Mononuclear cell (primary cell): ENCODE results near the gene MCTP1. TPM values are rescaled to one million over a fixed set of nuclear protein-coding genes. Genes with fewer than 3 reads are reported as not detected.

Experiments
- H3K27me3 ChIP-seq: 2 replicates; pipeline ENCODE4 v1.6.0; 2011; ENCODE audit warnings: low read length, control low read depth; ENCODE audit not compliant: insufficient read depth
- H3K4me1 ChIP-seq: 2 replicates; pipeline ENCODE4 v1.5.1; 2011; ENCODE audit warnings: mild to moderate bottlenecking, low read length, control low read depth; ENCODE audit not compliant: insufficient read depth
- H3K4me3 ChIP-seq: 2 replicates; pipeline ENCODE4 v1.5.1; 2011; ENCODE audit warnings: mild to moderate bottlenecking, low read length, moderate library complexity
- H3K9me3 ChIP-seq: 2 replicates; pipeline ENCODE4 v1.5.1; 2011; ENCODE audit warnings: low read depth, mild to moderate bottlenecking, control low read depth, low read length
- total RNA-seq: library from RNA; depleted of rRNA; stranded (reverse); fragments of >200 nt; gene quantifications from one replicate; pipeline ENCODE4 v1.2.3, GENCODE V29; 2012

The MCTP1 gene
- total RNA-seq, 1 donor: 33.6 TPM

GRCh38 chr5:94761786-94762185, 523.1 kb downstream of the MCTP1 start:
- Histone ChIP-seq H3K4me1 (no peaks in the 10 kb centered on the region), H3K4me3 (no peak overlapping the region), H3K9me3 (no peaks in the 10 kb centered on the region), H3K27me3 (no peaks in the 10 kb centered on the region)

DNA sequence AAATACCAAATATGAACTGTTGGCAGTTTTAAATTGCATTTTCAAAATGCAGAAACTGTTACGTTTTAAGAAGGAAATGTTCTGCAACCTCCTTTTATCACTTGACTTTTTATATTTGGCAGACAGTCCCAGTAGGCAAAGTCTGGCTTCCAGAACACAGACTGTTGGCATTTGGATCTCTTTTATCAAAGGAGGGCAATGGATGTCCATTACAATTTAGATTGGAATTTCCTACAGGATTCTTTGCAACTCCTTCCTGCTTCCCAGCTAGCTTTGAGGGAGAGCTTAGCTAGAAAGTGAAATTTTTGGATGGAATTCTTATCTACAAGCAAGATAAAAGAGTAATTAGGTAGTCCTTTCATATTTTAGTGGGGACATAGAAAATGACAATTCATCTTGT, 523.8 kb downstream of the MCTP1 start:
- Histone ChIP-seq H3K9me3 (no peaks in the 10 kb centered on the region), H3K4me1 (no peaks in the 10 kb centered on the region), H3K27me3 (no peaks in the 10 kb centered on the region), H3K4me3 (no peak overlapping the region)

DNA sequence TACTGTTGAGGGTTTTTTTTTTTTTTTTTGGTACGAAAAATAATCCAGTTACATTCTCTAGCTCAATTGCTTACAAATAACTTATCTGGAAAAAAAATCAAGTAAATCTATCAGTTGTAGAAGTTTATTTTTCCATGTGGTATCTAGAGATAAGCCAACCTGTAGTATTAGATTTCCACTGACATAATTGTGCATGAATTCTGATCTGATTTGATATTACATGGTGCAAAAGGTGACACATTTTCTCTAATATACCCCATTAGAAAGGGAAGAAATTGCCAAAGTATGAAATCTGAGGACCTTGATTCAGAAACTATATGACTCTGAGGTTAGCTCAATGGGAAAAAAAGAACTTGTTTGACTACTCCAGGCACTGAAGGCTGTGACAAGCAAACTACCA, 524.9 kb downstream of the MCTP1 start:
- Histone ChIP-seq H3K9me3 (no peaks in the 10 kb centered on the region), H3K4me1 (no peaks in the 10 kb centered on the region), H3K4me3 (no peak overlapping the region), H3K27me3 (no peaks in the 10 kb centered on the region)

GRCh38 chr5:94759022-94759421, 525.9 kb downstream of the MCTP1 start:
- no peaks in the 10 kb centered on the region for H3K27me3 ChIP-seq
- H3K4me1 ChIP-seq: no peaks in the 10 kb centered on the region
- H3K9me3 ChIP-seq: no peaks in the 10 kb centered on the region
- H3K4me3 ChIP-seq: no peak overlapping the region

- Histone ChIP-seq H3K27me3 (no peaks in the 10 kb centered on the region), H3K4me3 (no peak overlapping the region), H3K9me3 (no peaks in the 10 kb centered on the region), H3K4me1 (no peaks in the 10 kb centered on the region)
Observed at GRCh38 chr5:94754824-94755223, 530.1 kb downstream of the MCTP1 start.

GRCh38 chr5:94751460-94751859, 533.4 kb downstream of the MCTP1 start:
- no peak overlapping the region for H3K4me3 ChIP-seq
- no peaks in the 10 kb centered on the region for H3K9me3 ChIP-seq
- H3K4me1 ChIP-seq: peaks cover 4% of the 10 kb centered on the region
- no peaks in the 10 kb centered on the region for H3K27me3 ChIP-seq

- H3K27me3 ChIP-seq: no peaks in the 10 kb centered on the region
- H3K9me3 ChIP-seq: no peaks in the 10 kb centered on the region
- no peak overlapping the region for H3K4me3 ChIP-seq
- peaks cover 4% of the 10 kb centered on the region for H3K4me1 ChIP-seq
Observed at GRCh38 chr5:94750681-94751080, 534.2 kb downstream of the MCTP1 start.

GRCh38 chr5:94749042-94749441, 535.9 kb downstream of the MCTP1 start:
- H3K27me3 ChIP-seq: no peaks in the 10 kb centered on the region
- H3K4me3 ChIP-seq: no peak overlapping the region
- H3K4me1 ChIP-seq: peaks cover 4% of the 10 kb centered on the region
- no peaks in the 10 kb centered on the region for H3K9me3 ChIP-seq

DNA sequence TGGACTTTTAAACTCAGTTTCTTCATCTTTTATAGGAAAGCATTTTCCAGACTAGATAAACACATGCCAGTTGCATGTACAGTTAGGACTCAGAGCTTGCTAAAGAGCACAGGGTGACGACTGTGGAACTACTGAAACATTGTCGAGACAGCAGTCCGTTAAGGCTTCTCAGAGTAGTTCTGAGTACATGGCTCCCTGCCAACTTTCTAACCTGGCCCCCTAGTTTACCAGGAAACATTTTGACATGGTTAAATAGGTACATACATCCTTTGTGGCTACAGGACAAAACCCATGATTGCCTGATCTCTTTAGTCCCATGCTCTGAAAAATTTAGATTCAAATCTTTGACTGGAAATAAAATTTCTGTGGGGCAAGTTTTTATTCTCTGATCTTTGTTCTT, 536.7 kb downstream of the MCTP1 start:
- H3K27me3 ChIP-seq: no peaks in the 10 kb centered on the region
- peaks cover 4% of the 10 kb centered on the region for H3K4me1 ChIP-seq
- no peak overlapping the region for H3K4me3 ChIP-seq
- H3K9me3 ChIP-seq: no peaks in the 10 kb centered on the region

DNA sequence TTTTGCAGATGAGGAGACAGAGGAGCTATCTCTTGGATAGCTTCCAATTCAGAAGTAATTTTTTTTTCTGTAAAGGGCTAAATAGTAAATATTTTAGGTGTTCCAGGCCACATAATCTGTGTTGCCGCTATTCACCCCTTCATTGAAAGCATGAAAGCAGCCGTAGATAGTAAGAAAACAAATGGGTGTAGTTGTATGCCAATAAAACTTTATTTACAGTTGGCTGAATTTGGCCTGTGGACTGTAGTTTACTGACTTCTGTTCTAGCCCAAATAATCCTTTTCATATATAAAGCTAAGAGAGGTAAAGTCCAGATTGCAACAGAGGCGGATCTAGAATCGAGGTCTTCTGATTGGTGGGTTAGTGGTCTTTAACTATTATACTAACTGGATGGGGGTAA, 537.5 kb downstream of the MCTP1 start:
- Histone ChIP-seq H3K9me3 (no peaks in the 10 kb centered on the region), H3K4me1 (peaks cover 4% of the 10 kb centered on the region), H3K27me3 (no peaks in the 10 kb centered on the region), H3K4me3 (no peak overlapping the region)

GRCh38 chr5:94746731-94747124, 538.2 kb downstream of the MCTP1 start:
- Histone ChIP-seq H3K27me3 (no peaks in the 10 kb centered on the region), H3K4me1 (peaks cover 4% of the 10 kb centered on the region), H3K4me3 (no peak overlapping the region), H3K9me3 (no peaks in the 10 kb centered on the region)

DNA sequence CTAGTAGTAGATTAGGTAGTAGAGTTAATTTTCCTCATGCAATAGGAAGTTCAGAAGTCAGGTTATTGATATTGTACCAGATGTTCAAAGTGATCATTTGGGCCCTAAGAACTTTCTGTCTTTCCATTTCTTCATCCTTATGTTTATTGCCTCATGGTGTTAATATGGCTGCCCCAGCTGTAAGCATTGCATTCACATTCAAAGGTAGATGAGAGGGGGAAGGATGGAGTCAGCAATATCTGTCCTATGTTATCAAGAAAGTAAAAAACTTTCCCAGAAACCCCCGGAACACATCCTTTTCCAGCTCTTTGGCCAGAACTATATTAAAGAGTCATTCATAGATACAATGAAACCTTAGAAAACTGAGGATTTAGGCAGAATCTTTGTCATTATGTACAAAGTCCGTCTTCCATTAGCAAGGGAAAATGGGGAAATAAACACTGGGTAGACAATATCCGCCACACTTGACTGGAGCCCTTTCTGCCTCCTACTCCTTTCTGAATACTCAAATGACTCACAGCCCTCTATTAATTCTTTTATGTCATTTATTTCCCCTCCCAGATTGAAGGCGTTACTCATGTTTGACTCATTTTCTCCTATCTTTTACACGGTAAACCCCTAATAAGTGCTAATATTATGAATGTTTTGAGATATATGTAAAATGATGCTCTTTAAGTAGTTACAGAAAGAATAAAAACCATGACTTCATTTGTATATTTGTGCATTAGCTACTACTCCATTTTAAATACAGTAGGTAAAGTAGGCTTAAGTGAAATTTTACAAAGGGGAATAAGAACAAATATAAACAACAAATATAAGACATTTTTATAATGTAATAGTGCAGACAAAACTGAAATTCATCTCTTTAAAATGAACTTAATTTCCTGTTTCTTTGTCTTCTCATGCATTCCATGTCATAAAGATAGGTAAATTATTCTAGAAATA, 538.8 kb downstream of the MCTP1 start:
- Histone ChIP-seq H3K4me1 (peaks cover 4% of the 10 kb centered on the region), H3K9me3 (no peaks in the 10 kb centered on the region), H3K4me3 (no peak overlapping the region), H3K27me3 (no peaks in the 10 kb centered on the region)

DNA sequence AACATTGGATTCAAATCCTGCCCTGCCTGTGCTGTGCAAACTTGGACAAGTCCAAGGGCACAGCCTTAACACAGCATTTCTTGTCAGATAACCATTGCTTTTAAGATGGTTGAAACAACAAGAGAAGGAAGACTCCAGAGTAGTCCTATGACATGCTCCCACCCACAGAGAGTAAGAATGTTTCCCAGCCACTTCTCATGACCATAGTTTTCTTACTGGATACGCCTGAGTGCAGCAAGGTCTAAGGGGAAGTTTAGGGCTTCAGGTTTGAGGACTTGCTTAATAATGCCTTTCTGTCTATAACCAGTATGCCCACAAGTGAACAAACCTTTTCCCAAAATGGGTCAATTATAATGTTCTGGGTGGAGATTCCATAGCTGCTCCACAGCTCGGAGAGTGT, 540.0 kb downstream of the MCTP1 start:
- peaks cover 4% of the 10 kb centered on the region for H3K4me1 ChIP-seq
- H3K9me3 ChIP-seq: no peaks in the 10 kb centered on the region
- no peak overlapping the region for H3K4me3 ChIP-seq

DNA sequence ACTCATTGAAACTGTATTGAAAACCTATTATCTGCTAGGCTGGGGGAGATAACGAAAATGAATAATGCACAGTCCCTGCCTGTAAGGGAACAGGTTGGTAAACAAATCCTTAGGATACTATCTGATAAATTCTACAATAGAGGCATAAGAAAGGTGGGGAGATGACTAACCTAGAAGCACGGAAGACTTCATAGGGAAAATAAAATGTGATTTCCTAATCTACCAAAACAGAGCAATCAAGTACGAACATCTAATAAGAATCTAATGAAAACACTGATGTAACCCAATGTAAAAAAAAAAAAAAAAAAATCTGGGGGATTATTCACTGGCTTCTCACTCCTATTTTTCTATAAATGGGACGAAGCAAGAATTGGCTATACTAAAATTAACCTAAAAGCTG, 542.0 kb downstream of the MCTP1 start:
- no peaks in the 10 kb centered on the region for H3K9me3 ChIP-seq
- no peak overlapping the region for H3K4me3 ChIP-seq
- peaks cover 4% of the 10 kb centered on the region for H3K4me1 ChIP-seq
- H3K27me3 ChIP-seq: no peaks in the 10 kb centered on the region

More for the DNA sequence above, 540.0 kb downstream of the MCTP1 start:
- H3K27me3 ChIP-seq: no peaks in the 10 kb centered on the region

DNA sequence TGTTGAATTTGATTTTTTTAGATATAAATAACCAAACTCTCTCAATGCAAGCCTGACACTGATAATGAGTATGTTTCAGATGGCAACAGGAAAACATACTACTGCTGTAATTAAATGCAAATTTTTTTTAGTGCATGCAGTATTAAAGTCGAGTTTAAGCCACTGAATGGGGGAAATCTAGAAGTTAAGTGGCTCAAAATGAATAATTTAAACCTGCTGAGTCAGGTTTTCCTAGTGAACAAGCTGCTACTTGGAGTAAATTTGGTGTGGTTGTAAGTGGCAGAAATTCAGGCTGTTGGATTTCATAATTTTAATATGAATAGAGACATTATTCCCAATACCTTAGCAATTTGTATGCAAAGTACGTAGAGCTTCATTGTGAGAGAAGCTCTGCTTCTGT, 544.6 kb downstream of the MCTP1 start:
- H3K4me3 ChIP-seq: no peak overlapping the region
- no peaks in the 10 kb centered on the region for H3K27me3 ChIP-seq
- H3K9me3 ChIP-seq: no peaks in the 10 kb centered on the region
- H3K4me1 ChIP-seq: no peaks in the 10 kb centered on the region

DNA sequence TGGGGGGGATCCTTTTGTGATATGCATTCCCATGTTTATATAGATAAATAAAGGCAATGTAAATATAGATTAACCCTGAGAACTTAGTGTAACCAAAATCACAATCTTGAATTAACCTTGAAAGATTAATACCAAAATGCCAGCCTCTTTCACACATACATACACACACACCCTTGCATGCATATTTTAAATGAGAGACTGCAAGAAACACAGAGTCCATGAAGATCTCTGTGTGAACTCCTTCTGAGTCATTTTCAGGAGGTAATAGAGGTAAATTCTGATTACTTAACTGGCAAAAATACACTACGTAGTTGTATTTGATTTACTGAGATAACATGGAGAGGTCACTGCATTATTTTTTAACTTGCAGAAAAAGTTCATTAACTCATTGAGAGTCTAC, 548.4 kb downstream of the MCTP1 start:
- Histone ChIP-seq H3K4me3 (no peak overlapping the region), H3K9me3 (no peaks in the 10 kb centered on the region), H3K27me3 (no peaks in the 10 kb centered on the region), H3K4me1 (no peaks in the 10 kb centered on the region)
